HL-60 (cell line): Measurements from ENCODE around the gene MAU2.

Experiments used
- DNase-seq, 2 experiments: peaks; one replicate each; pipeline ENCODE4 v3.0.0-alpha.2; 2010 to 2020; ENCODE audit warnings: low read depth in 1 of 2, low spot score in 1 of 2
- H3K27ac ChIP-seq: fragments of 250-450 bp; sonication (Bioruptor Pico); replicated peaks from 2 replicates; pipeline ENCODE4 v1.5.1; 2020; ENCODE audit warnings: mild to moderate bottlenecking, moderate library complexity
- H3K27me3 ChIP-seq: fragments of 250-450 bp; sonication (Bioruptor Pico); 2 replicates; pipeline ENCODE4 v1.5.1; 2021; ENCODE audit warnings: mild to moderate bottlenecking, moderate library complexity; ENCODE audit not compliant: insufficient read depth, poor library complexity, severe bottlenecking
- H3K4me3 ChIP-seq: replicated peaks from 2 replicates; pipeline ENCODE4 v1.5.1; 2011; ENCODE audit warnings: mild to moderate bottlenecking, control low read depth, low read length; ENCODE audit not compliant: insufficient read depth
- GABPA ChIP-seq: IDR thresholded peaks from 2 replicates; pipeline ENCODE4 v1.6.1; 2012; ENCODE audit warnings: low read depth
- POLR2AphosphoS5 ChIP-seq: IDR thresholded peaks from 2 replicates; pipeline ENCODE4 v1.6.1; 2012; ENCODE audit warnings: low read depth
- SPI1 ChIP-seq: IDR thresholded peaks from 2 replicates; pipeline ENCODE4 v1.6.1; 2012; ENCODE audit warnings: low read depth, mild to moderate bottlenecking, borderline replicate concordance
- long read RNA-seq: library from polyadenylated mRNA; unstranded; transcript quantifications from one replicate; pipeline ENCODE4 v2.0.0, GENCODE V29; 2020
- TF ChIP-seq, protein P1 (sequence below): IDR thresholded peaks from one replicate; pipeline ENCODE4 v1.5.1; 2011; ENCODE audit warnings: low read length, control low read depth, inconsistent platforms; ENCODE audit not compliant: insufficient read depth
- TF ChIP-seq, protein P2 (sequence below): IDR thresholded peaks from 2 replicates; pipeline ENCODE4 v1.6.1; 2012; ENCODE audit warnings: low read depth; ENCODE audit not compliant: insufficient replicate concordance

MAU2 gene, protein sequence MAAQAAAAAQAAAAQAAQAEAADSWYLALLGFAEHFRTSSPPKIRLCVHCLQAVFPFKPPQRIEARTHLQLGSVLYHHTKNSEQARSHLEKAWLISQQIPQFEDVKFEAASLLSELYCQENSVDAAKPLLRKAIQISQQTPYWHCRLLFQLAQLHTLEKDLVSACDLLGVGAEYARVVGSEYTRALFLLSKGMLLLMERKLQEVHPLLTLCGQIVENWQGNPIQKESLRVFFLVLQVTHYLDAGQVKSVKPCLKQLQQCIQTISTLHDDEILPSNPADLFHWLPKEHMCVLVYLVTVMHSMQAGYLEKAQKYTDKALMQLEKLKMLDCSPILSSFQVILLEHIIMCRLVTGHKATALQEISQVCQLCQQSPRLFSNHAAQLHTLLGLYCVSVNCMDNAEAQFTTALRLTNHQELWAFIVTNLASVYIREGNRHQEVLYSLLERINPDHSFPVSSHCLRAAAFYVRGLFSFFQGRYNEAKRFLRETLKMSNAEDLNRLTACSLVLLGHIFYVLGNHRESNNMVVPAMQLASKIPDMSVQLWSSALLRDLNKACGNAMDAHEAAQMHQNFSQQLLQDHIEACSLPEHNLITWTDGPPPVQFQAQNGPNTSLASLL
- long read RNA-seq, partial matches to known transcripts, result 10 of 37 reads
- long read RNA-seq, other reads (novel, unspliced or antisense), result 24 of 37 reads

DNA sequence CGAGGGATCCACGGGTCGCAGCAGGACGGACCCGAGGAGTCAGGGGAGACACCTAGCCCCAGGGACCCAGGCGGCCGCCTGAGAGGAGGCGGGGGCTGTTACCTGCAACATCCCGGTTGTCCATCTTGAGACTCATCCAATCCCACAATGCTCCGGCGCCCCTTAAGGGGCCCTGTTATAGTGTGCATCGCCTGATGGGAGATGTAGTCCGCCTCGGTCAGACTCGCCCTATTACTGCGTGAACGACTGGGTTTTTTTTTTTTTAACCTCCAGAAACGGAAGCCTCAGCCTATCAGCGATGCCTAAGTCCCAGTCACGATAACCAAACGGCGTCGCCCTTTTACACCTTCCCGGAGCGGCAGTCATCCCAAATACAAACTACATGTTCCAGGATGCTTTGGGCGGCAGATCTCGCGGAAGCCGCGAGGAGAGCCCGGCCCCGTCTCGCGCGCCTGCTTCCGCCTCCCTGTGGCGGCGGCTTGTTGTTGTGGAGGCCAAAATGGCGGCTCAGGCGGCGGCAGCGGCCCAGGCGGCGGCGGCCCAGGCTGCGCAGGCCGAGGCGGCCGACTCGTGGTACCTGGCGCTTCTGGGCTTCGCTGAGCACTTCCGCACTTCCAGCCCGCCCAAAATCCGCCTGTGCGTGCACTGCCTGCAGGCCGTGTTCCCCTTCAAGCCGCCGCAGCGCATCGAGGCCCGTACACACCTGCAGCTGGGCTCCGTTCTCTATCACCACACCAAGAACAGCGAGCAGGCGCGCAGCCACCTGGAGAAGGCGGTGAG, at the start of gene MAU2, which contains the start of gene SUGP1:
Gene MAU2, plus strand, starts transcription at position 469 of the 780 bp plus-strand sequence. Its CDS starts 31 bp downstream, at position 500.
Gene SUGP1, minus strand, starts transcription at position 149 of the 780 bp plus-strand sequence. Its CDS starts 13 bp downstream, at position 136.
- peak; percentile 87 to 93 for DNase-seq
- TF ChIP-seq, protein P1, sequence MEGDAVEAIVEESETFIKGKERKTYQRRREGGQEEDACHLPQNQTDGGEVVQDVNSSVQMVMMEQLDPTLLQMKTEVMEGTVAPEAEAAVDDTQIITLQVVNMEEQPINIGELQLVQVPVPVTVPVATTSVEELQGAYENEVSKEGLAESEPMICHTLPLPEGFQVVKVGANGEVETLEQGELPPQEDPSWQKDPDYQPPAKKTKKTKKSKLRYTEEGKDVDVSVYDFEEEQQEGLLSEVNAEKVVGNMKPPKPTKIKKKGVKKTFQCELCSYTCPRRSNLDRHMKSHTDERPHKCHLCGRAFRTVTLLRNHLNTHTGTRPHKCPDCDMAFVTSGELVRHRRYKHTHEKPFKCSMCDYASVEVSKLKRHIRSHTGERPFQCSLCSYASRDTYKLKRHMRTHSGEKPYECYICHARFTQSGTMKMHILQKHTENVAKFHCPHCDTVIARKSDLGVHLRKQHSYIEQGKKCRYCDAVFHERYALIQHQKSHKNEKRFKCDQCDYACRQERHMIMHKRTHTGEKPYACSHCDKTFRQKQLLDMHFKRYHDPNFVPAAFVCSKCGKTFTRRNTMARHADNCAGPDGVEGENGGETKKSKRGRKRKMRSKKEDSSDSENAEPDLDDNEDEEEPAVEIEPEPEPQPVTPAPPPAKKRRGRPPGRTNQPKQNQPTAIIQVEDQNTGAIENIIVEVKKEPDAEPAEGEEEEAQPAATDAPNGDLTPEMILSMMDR, result no peak
- TF ChIP-seq, protein P2, sequence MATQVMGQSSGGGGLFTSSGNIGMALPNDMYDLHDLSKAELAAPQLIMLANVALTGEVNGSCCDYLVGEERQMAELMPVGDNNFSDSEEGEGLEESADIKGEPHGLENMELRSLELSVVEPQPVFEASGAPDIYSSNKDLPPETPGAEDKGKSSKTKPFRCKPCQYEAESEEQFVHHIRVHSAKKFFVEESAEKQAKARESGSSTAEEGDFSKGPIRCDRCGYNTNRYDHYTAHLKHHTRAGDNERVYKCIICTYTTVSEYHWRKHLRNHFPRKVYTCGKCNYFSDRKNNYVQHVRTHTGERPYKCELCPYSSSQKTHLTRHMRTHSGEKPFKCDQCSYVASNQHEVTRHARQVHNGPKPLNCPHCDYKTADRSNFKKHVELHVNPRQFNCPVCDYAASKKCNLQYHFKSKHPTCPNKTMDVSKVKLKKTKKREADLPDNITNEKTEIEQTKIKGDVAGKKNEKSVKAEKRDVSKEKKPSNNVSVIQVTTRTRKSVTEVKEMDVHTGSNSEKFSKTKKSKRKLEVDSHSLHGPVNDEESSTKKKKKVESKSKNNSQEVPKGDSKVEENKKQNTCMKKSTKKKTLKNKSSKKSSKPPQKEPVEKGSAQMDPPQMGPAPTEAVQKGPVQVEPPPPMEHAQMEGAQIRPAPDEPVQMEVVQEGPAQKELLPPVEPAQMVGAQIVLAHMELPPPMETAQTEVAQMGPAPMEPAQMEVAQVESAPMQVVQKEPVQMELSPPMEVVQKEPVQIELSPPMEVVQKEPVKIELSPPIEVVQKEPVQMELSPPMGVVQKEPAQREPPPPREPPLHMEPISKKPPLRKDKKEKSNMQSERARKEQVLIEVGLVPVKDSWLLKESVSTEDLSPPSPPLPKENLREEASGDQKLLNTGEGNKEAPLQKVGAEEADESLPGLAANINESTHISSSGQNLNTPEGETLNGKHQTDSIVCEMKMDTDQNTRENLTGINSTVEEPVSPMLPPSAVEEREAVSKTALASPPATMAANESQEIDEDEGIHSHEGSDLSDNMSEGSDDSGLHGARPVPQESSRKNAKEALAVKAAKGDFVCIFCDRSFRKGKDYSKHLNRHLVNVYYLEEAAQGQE, result peak; percentile 77
- 0 out of 2 replicates have a peak, but pooled peaks have one; percentile 51 for TF ChIP-seq GABPA
- TF ChIP-seq POLR2AphosphoS5, result peak; percentile 72
- TF ChIP-seq SPI1, result no peak
- peak within 1 kb of the TSS; percentile 87 for H3K27ac ChIP-seq
- H3K4me3 ChIP-seq, result peak within 1 kb of the TSS; percentile 98
- H3K27me3 ChIP-seq, result no peaks in the 10 kb centered on the region

DNA sequence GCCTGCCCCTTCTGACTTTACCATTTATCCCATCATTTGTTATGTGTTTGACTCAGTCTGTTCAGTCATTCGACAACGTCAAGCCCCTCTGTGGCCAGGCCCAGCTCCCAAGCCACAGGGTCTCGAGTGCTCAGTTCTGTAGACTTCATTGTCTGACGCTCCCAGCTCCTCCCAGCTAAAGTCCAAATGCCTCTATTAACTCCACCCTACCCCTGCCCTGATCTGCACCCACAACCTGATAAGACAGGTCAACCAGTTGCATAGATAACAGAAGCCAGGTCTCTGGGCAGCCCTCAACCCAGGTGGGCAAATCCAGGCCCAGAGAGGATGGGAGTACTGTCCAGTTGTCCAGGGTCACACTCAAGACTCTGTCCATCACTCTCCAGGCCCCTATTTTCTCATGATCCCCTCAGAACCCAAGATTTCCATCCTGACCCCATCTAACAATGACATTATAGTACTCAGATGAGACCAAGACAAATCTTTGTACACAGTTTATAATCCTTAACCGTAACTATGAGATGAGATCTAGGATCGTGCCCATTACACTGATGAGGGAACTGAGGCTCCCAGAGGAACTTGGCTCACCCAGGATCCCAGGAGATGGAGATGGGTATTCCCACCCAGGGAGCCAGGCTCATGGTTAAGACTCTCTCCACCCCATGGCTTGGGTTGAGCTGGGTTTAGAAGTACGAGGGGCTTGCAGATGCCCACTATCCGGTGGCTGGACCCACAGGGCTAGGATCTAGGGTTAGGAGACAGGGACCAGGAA, 48.6 kb upstream of the MAU2 start:
- no peak for DNase-seq
- TF ChIP-seq, protein P2, result no peak
- TF ChIP-seq GABPA (no peak), POLR2AphosphoS5 (no peak), SPI1 (no peak)
- TF ChIP-seq, protein P1, result no peak
- no peaks in the 10 kb centered on the region for H3K27me3 ChIP-seq
- H3K27ac ChIP-seq, result no peak overlapping the region
- H3K4me3 ChIP-seq, result no peak overlapping the region

DNA sequence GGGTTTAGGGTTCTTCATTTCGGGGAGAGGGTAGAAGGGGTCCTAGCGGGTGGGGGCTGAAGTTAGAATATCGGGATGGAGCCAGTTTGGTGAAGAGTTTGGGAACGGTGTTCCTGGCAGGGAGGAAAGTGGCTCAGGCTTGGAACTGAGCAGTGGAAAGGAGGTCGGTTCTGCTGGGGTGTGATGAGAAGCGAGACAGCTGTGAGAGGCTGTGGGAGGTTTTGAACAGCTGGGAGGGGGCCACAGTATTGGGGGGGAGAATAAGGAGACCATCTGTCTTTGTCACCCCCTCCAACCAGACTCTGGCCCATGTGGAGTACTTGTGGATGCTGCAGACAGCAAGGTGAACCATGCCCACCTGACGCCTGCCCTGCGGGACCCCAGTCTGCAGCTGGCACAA, 46.5 kb upstream of the MAU2 start:
- TF ChIP-seq POLR2AphosphoS5 (no peak), GABPA (no peak), SPI1 (no peak)
- TF ChIP-seq, protein P1, result no peak
- TF ChIP-seq, protein P2, result no peak
- DNase-seq, result no peak
- Histone ChIP-seq H3K27me3 (no peaks in the 10 kb centered on the region), H3K4me3 (no peak overlapping the region), H3K27ac (no peak overlapping the region)
